Activated T-cell treated with anti-CD3 and anti-CD28 coated beads for 4 hours (primary cell): Measurements from ENCODE around the gene PRKAA2.

ENCODE experiments used
- DNase-seq: peaks from one replicate; pipeline ENCODE4 v3.0.0-alpha.2; 2020

The PRKAA2 gene

DNA sequence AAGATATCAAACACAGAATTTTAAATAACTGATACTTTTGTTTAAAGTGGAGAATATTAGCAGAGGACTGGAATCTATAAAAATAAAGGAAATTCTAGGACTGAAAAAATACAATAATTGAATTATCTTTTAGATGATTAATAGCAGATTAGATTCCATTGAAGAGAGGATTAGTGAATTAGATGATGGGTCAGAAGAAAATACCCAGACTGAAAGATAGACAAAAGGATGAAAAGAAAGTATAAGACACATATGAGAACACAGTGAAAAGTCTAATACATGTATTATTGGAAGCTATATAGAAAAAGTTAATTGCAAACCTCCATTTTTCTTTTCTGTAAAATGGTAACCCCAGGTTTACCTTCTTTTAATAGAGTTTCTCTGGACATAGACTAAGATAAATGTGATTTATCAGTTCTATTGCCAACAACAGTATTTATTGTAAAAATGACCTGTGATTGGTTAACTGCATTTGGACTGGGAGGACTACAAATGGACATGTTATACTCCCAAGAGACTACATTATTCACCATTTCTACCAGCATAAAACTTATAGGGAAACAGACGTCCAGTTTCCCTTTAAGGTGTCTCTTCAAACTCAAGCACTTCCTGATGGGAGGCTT lies 11.0 kb downstream of the PRKAA2 start:
- no peak for DNase-seq

DNA sequence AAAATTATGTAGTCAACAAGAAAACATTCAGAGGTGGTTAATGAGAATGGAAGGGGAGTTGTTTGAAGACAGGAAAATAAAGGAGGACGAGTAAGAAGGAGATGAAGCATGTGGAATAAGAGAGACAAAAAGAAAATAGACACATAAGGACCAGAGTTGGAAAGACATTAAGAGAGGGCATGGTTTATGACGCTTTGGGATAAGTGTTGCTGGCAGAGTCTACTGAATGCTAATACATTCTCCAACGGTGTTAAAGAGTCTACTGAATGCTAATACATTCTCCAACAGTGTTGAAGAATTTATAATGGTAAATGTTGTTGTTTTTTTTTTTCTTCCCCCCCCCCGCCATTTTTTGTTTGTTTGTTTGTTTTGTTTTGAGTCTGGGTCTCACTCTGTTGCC lies 13.1 kb downstream of the PRKAA2 start:
- DNase-seq: no peak

GRCh38 chr1:56660293-56660692 lies 15.2 kb downstream of the PRKAA2 start:
- DNase-seq: no peak

GRCh38 chr1:56663846-56664245 lies 18.7 kb downstream of the PRKAA2 start:
- no peak for DNase-seq

GRCh38 chr1:56665384-56665783 lies 20.3 kb downstream of the PRKAA2 start:
- no peak for DNase-seq

GRCh38 chr1:56666112-56666608 lies 21.0 kb downstream of the PRKAA2 start:
- no peak for DNase-seq

- DNase-seq: no peak
These were observed 25.2 kb downstream of the PRKAA2 start for GRCh38 chr1:56670350-56670749.

DNA sequence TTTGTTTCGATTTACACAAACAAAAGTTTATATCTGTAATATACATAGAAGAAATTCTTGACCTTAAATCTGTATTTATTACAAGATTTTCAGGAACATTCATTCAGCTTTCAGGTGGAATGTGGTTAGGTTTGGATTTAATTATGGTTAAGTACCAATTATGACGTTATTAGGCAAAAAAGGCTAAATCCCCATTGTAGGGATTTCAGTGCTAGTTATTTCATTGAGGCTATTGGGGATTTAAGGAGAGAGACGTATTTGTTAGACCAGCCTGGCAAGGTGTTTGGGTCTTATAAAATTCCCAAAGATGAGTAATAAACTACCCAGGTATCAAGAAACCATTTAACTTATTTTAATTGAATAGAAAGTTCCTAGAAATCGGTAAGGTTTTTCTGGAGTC lies 26.0 kb downstream of the PRKAA2 start:
- no peak for DNase-seq

- DNase-seq: no peak
These were observed 26.4 kb downstream of the PRKAA2 start for GRCh38 chr1:56671542-56671941.

GRCh38 chr1:56672579-56672978 lies 27.5 kb downstream of the PRKAA2 start:
- DNase-seq: no peak

- DNase-seq: no peak
These were observed 30.6 kb downstream of the PRKAA2 start for GRCh38 chr1:56675763-56676162.

GRCh38 chr1:56676571-56677035 lies 31.5 kb downstream of the PRKAA2 start:
- no peak for DNase-seq

DNA sequence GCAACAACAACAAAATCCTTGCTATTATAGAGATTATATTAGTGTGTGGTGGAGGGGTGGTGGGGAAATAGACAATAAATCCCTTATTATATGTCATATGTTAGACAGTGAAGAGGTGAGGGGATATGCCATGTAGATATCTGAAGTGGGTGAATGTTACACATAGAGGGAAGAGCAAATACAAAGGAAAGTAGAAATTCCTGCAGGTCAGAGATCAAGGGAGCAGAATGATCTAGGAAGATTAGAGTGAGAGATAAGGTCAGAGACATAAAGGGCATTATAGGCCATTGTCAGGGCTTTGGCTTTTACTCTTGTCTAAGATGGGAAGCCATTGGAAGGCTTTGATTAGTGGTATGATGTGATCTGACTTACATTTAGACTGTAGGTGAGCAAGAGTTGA lies 38.5 kb downstream of the PRKAA2 start:
- no peak for DNase-seq

- DNase-seq: no peak
These were observed 41.1 kb downstream of the PRKAA2 start for GRCh38 chr1:56686169-56686568.

- DNase-seq: no peak
These were observed 43.5 kb downstream of the PRKAA2 start for GRCh38 chr1:56688522-56689026.

DNA sequence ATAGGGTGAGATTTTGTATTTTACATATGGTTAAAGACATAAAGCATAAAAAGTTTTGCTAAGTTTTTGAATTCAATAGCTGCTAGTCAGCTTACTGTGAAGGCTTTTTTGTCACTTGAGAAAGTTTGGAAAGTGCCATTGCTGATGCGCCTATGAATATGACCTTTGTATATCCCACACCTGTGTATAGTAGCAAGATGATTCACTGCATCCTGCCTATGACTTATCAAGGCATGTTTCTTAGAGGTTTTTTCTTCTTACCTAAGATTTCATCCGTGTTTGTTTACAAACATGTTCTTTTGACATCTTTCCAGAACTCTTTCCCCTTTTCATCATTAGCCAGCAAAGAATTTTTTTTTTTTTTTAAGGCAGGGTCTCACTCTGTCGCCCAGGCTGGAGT lies 51.5 kb downstream of the PRKAA2 start:
- DNase-seq: no peak

DNA sequence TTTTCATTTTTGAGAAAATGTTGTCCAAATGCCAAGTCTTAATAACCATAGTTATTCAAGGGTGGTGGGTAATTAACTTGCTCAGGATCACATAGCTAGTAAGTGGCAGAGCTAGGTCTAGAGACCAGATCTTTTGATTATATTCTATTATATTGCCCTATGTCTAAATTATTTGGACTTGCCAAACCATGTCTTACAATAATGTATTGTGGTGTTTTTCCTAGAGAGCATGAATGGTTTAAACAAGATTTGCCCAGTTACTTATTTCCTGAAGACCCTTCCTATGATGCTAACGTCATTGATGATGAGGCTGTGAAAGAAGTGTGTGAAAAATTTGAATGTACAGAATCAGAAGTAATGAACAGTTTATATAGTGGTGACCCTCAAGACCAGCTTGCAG lies 58.6 kb downstream of the PRKAA2 start:
- DNase-seq: no peak

- DNase-seq: no peak
These were observed 62.3 kb downstream of the PRKAA2 start for GRCh38 chr1:56707379-56707778.

GRCh38 chr1:56709269-56709880 lies 64.3 kb downstream of the PRKAA2 start:
- no peak for DNase-seq

- no peak for DNase-seq
These were observed 64.9 kb downstream of the PRKAA2 start for GRCh38 chr1:56709995-56710394.

- no peak for DNase-seq
These were observed 65.5 kb downstream of the PRKAA2 start for GRCh38 chr1:56710646-56711045.

GRCh38 chr1:56712150-56712549 lies 67.0 kb downstream of the PRKAA2 start:
- no peak for DNase-seq

DNA sequence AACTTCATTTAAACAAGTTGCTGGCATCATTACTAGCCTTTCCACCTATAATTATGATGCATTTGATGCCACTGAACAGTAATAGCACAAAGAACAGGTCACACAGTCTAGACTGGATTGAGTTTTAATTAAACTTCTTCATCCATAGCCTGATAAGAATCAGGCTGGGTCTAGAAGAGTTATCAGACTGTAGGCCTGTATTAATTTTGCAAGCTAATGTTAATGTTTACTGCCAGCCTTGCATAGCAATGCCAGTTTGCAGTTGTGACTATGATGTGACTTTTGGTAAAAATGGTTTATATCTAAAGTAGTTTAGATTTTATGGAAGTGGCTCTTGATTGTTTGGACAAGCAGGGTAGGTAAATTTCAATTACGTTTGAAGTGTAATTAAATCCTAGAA lies 68.0 kb downstream of the PRKAA2 start:
- DNase-seq: no peak

GRCh38 chr1:56715156-56715555 lies 70.0 kb downstream of the PRKAA2 start:
- no peak for DNase-seq

GRCh38 chr1:56719171-56719570 lies 74.1 kb downstream of the PRKAA2 start:
- no peak for DNase-seq
